ENCODE data around the gene ADAMTS2.

- TF ChIP-seq CTCF (IDR thresholded peaks at IDR 0.05; ENCODE audit: extremely low read depth in 1 of 2, insufficient read depth in 1 of 2, low read depth in 1 of 2, low read length in 2 of 2), result no peak
- TF ChIP-seq POLR2A (IDR thresholded peaks at IDR 0.05; ENCODE audit: low read depth, low read length), result no peak
- no peak for TF ChIP-seq EZH2 (IDR thresholded peaks at IDR 0.05; ENCODE audit: borderline replicate concordance, low read depth, low read length, severe bottlenecking)
- no peak for TF ChIP-seq MYC (IDR thresholded peaks at IDR 0.05; ENCODE audit: low read depth, low read length)
- TF ChIP-seq FOS (IDR thresholded peaks at IDR 0.05; ENCODE audit: borderline replicate concordance, insufficient read depth, low read length), result no peak
Observed at GRCh38 chr5:179378116-179378440, 32.8 kb upstream of the ADAMTS2 start.
